HG02884 (cell line): ENCODE results near the gene HDAC6.
"Not testable (repeated sequence)": the region's sequence is repeated elsewhere in the genome, so short reads cannot be mapped to it uniquely, and the experiment has no call there.

Experiments
- ATAC-seq: cut with Tn5 transposase; IDR thresholded peaks from one replicate; pipeline ENCODE4 v1.9.1; 2021; ENCODE audit warnings: mild to moderate bottlenecking, moderate library complexity; ENCODE audit not compliant: unreplicated experiment

Gene HDAC6

GRCh38 chrX:48823053-48823452 lies 21.2 kb downstream of the HDAC6 start:
- no peak for ATAC-seq

GRCh38 chrX:48824066-48824465 lies 22.2 kb downstream of the HDAC6 start:
- ATAC-seq: no peak

GRCh38 chrX:48826135-48826875 lies 24.4 kb downstream of the HDAC6 start, which contains the start of gene ERAS:
ERAS (plus strand) TSS chrX:48826513; CDS start chrX:48829124, 2,611 bp downstream.
- no peak for ATAC-seq

- ATAC-seq: no peak
Measured at GRCh38 chrX:48826876-48827653, 25.2 kb downstream of the HDAC6 start.

- ATAC-seq: no peak
Measured at GRCh38 chrX:48827654-48827968, 25.7 kb downstream of the HDAC6 start.

GRCh38 chrX:48829016-48829735 lies 27.3 kb downstream of the HDAC6 start:
- ATAC-seq: no peak

- ATAC-seq: no peak
Measured at GRCh38 chrX:48831136-48831908, 29.5 kb downstream of the HDAC6 start.

GRCh38 chrX:48831909-48832291 lies 30.0 kb downstream of the HDAC6 start:
- no peak for ATAC-seq

- ATAC-seq: no peak
Measured at GRCh38 chrX:48833542-48834138, 31.8 kb downstream of the HDAC6 start.

GRCh38 chrX:48834383-48834709 lies 32.5 kb downstream of the HDAC6 start:
- no peak for ATAC-seq

GRCh38 chrX:48835524-48836329 lies 33.9 kb downstream of the HDAC6 start, which contains the start of gene PCSK1N:
PCSK1N (minus strand) TSS chrX:48835610; CDS start chrX:48835532, 78 bp downstream.
- ATAC-seq: no peak

GRCh38 chrX:48839686-48840085 lies 37.8 kb downstream of the HDAC6 start:
- no peak for ATAC-seq

GRCh38 chrX:48848847-48849246 lies 47.0 kb downstream of the HDAC6 start:
- ATAC-seq: no peak

- no peak for ATAC-seq
Measured at GRCh38 chrX:48852857-48853256, 51.0 kb downstream of the HDAC6 start.

GRCh38 chrX:48853494-48853893 lies 51.6 kb downstream of the HDAC6 start:
- not testable (repeated sequence) for ATAC-seq

- ATAC-seq: not testable (repeated sequence)
Measured at GRCh38 chrX:48854121-48854804, 52.4 kb downstream of the HDAC6 start.

GRCh38 chrX:48854898-48855297 lies 53.0 kb downstream of the HDAC6 start:
- ATAC-seq: no peak

GRCh38 chrX:48864210-48864609 lies 62.3 kb downstream of the HDAC6 start:
- no peak for ATAC-seq

GRCh38 chrX:48872017-48872416 lies 70.2 kb downstream of the HDAC6 start:
- ATAC-seq: not testable (repeated sequence)
